ENCODE measurements around the gene WDR4. TPM values are rescaled to one million over a fixed set of nuclear protein-coding genes. Genes with fewer than 3 reads are reported as not detected.
A peak's percentile ranks its signal among the peaks of the same experiment; 100 is the strongest.

The WDR4 gene
- total and polyA plus RNA-seq, 9 of the 15 experiments (the other 6 are each of a cell fraction or from before 2014, with no cell fraction given) = 5.4 to 95.4 (median 32.1) TPM

GRCh38 chr21:42892931-42893755, 13.8 kb upstream of the WDR4 start, which contains the start of gene NDUFV3 (continued):
- TF ChIP-seq ZNF436 (CRISPR knock-in tag; IDR thresholded peaks at IDR 0.05) (no peak), WHSC1 (IDR thresholded peaks at IDR 0.05; ENCODE audit: low read length) (no peak), ZNF140 (CRISPR knock-in tag; IDR thresholded peaks at IDR 0.05) (no peak), EP400 (IDR thresholded peaks at IDR 0.05) (peak; percentile 92), ADNP (tag; IDR thresholded peaks at IDR 0.05) (no peak), ZNF41 (CRISPR knock-in tag; conservative IDR thresholded peaks at IDR 0.05) (no peak; the same call in 1 of the 2 replicates), NUFIP1 (IDR thresholded peaks at IDR 0.05; ENCODE audit: partially characterized antibody) (no peak), ZNF780A (CRISPR knock-in tag; IDR thresholded peaks at IDR 0.05) (no peak), HIVEP1 (CRISPR knock-in tag; IDR thresholded peaks at IDR 0.05) (0 out of 2 replicates have a peak, but pooled peaks have one; percentile 40), ZBTB1 (CRISPR knock-in tag; IDR thresholded peaks at IDR 0.05; ENCODE audit: borderline replicate concordance, low read depth) (peak; percentile 89), TCFL5 (CRISPR knock-in tag; conservative IDR thresholded peaks at IDR 0.05) (no peak), KDM5B (IDR thresholded peaks at IDR 0.05; ENCODE audit: insufficient replicate concordance, low read depth, low read length) (peak; percentile 97), TBL1XR1 (IDR thresholded peaks at IDR 0.05; ENCODE audit: low read length in 2 of 2) (peak in 1 of 2 experiments; percentile 45; a peak in 1 of 4 replicates), KLF6 (CRISPR knock-in tag; IDR thresholded peaks at IDR 0.05; ENCODE audit: borderline replicate concordance) (no peak), RNF219 (CRISPR knock-in tag; IDR thresholded peaks at IDR 0.05) (no peak), ZNF239 (CRISPR knock-in tag; IDR thresholded peaks at IDR 0.05) (no peak), TEAD1 (CRISPR knock-in tag; IDR thresholded peaks at IDR 0.05) (0 out of 4 replicates have a peak, but pooled peaks of 1 of the 2 experiments have one; percentile 63), RBM25 (IDR thresholded peaks at IDR 0.05; ENCODE audit: low read depth, low read length, severe bottlenecking) (peak; percentile 80), NFXL1 (CRISPR knock-in tag; IDR thresholded peaks at IDR 0.05) (no peak), MIER1 (IDR thresholded peaks at IDR 0.05; ENCODE audit: low read depth) (no peak)
- TF ChIP-seq, protein P1, sequence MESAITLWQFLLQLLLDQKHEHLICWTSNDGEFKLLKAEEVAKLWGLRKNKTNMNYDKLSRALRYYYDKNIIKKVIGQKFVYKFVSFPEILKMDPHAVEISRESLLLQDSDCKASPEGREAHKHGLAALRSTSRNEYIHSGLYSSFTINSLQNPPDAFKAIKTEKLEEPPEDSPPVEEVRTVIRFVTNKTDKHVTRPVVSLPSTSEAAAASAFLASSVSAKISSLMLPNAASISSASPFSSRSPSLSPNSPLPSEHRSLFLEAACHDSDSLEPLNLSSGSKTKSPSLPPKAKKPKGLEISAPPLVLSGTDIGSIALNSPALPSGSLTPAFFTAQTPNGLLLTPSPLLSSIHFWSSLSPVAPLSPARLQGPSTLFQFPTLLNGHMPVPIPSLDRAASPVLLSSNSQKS (CRISPR knock-in tag; IDR thresholded peaks at IDR 0.05) = no peak
- TF ChIP-seq, protein P2, sequence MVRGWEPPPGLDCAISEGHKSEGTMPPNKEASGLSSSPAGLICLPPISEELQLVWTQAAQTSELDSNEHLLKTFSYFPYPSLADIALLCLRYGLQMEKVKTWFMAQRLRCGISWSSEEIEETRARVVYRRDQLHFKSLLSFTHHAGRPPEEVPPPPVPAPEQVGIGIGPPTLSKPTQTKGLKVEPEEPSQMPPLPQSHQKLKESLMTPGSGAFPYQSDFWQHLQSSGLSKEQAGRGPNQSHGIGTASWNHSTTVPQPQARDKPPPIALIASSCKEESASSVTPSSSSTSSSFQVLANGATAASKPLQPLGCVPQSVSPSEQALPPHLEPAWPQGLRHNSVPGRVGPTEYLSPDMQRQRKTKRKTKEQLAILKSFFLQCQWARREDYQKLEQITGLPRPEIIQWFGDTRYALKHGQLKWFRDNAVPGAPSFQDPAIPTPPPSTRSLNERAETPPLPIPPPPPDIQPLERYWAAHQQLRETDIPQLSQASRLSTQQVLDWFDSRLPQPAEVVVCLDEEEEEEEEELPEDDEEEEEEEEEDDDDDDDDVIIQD (CRISPR knock-in tag; IDR thresholded peaks at IDR 0.05) = no peak
- TF ChIP-seq, protein P3, sequence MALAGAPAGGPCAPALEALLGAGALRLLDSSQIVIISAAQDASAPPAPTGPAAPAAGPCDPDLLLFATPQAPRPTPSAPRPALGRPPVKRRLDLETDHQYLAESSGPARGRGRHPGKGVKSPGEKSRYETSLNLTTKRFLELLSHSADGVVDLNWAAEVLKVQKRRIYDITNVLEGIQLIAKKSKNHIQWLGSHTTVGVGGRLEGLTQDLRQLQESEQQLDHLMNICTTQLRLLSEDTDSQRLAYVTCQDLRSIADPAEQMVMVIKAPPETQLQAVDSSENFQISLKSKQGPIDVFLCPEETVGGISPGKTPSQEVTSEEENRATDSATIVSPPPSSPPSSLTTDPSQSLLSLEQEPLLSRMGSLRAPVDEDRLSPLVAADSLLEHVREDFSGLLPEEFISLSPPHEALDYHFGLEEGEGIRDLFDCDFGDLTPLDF (CRISPR knock-in tag; IDR thresholded peaks at IDR 0.05) = peak; percentile 65; the same call in 1 of the 2 replicates
